SH-SY5Y (cell line): ENCODE results near the gene NKX2-4.

ENCODE experiments used
- GATA2 ChIP-seq: IDR thresholded peaks from 2 replicates; pipeline ENCODE4 v1.6.1; 2011; ENCODE audit warnings: mild to moderate bottlenecking, low read depth, low read length
- GATA3 ChIP-seq: IDR thresholded peaks from 2 replicates; pipeline ENCODE4 v1.6.1; 2011; ENCODE audit warnings: low read depth, mild to moderate bottlenecking, low read length, moderate library complexity

DNA sequence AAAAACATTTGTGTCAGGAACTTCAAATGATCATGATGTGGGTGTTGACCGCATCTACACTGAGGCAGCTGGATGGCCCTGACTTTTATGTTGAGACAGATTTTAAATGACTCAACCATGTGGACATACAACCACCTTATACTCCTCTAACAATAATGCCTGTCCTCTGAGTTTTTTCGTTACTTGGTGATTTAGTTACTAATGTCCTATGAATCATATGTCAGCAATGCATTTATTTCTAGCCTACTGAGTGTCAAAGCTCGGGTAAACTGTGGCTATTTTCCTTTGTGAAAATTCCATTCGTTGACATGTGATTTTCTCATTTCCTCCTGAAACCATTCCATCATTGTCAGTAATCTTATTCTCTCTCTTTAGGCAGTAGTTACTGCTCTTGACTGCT lies 38.9 kb upstream of the NKX2-4 start:
- no peak for TF ChIP-seq GATA2
- no peak for TF ChIP-seq GATA3
